Spleen (tissue), 11 donors: ENCODE results near the gene MAP1A. TPM values are rescaled to one million over a fixed set of nuclear protein-coding genes. Genes with fewer than 3 reads are reported as not detected.
A peak's percentile ranks its signal among the peaks of the same experiment; 100 is the strongest.
"Not testable (repeated sequence)": the region's sequence is repeated elsewhere in the genome, so short reads cannot be mapped to it uniquely, and the experiment has no call there.

Experiments
- DNase-seq: peaks from one replicate; pipeline ENCODE4 v3.0.0-alpha.2; 2020
- H3K27ac ChIP-seq, 8 donors: fragments of 200-600 bp; sonication (generic) in 7 of 8; 1 replicate in 4 of 8; 2 replicates in 4 of 8; pipeline versions ENCODE4 v1.5.0 to v1.8.0; 2016 to 2021; ENCODE audit warnings: inconsistent platforms in 4 of 8, mild to moderate bottlenecking in 4 of 8, moderate library complexity in 1 of 8
- H3K27me3 ChIP-seq, 7 donors: fragments of 200-600 bp; sonication (generic) in 6 of 7; replicated peaks in 1 of 7; 1 replicate in 4 of 7; 2 replicates in 3 of 7; pipeline versions ENCODE4 v1.5.0 to v1.8.0; 2016 to 2021; ENCODE audit warnings: inconsistent platforms in 3 of 7, mild to moderate bottlenecking in 1 of 7
- H3K36me3 ChIP-seq, 6 donors: fragments of 200-600 bp; sonication (generic) in 5 of 6; 1 replicate in 4 of 6; 2 replicates in 2 of 6; pipeline versions ENCODE4 v1.5.0 to v1.8.0; 2016 to 2021; ENCODE audit warnings: inconsistent platforms in 2 of 6
- H3K4me1 ChIP-seq, 6 donors: fragments of 200-600 bp; sonication (generic) in 5 of 6; 1 replicate in 3 of 6; 2 replicates in 3 of 6; pipeline versions ENCODE4 v1.5.0 to v1.8.0; 2016 to 2021; ENCODE audit warnings: inconsistent platforms in 3 of 6
- H3K4me3 ChIP-seq, 8 donors: fragments of 200-600 bp; sonication (generic) in 7 of 8; 1 replicate in 4 of 8; 2 replicates in 4 of 8; pipeline versions ENCODE4 v1.5.0 to v1.8.0; 2016 to 2021; ENCODE audit warnings: inconsistent platforms in 4 of 8, mild to moderate bottlenecking in 4 of 8, moderate library complexity in 2 of 8
- H3K9me3 ChIP-seq, 8 donors: fragments of 200-600 bp; sonication (generic) in 7 of 8; 1 replicate in 4 of 8; 2 replicates in 4 of 8; pipeline versions ENCODE4 v1.5.0 to v1.8.0; 2016 to 2021; ENCODE audit warnings: inconsistent platforms in 4 of 8
- POLR2A ChIP-seq, 3 donors: fragments of 450-650 bp; IDR thresholded peaks; one replicate each; pipeline ENCODE4 v1.5.1; 2017; ENCODE audit warnings: antibody characterized with exemption in 3 of 3, mild to moderate bottlenecking in 1 of 3
- POLR2AphosphoS5 ChIP-seq, 3 donors: sonication (generic); formaldehyde crosslinking; IDR thresholded peaks; one replicate each; pipeline ENCODE4 v1.5.1; 2017; ENCODE audit warnings: antibody characterized with exemption in 3 of 3
- WGBS, 5 donors: extraction: QIAGEN DNeasy Blood & Tissue Kit in 3 of 5; methylation state at CpG; one replicate each; pipeline versions ENCODE4 v1.1.5 to v1.1.7; 2013 to 2018; 5-methylcytosine and 5-hydroxymethylcytosine counted together
- intact Hi-C: fragments of 100-400 bp; cut with DNase I; formaldehyde crosslinking; loops from one replicate; pipeline ENCODE4 v1.15.0; 2023; ENCODE audit warnings: low total_unique reads
- polyA plus RNA-seq, 3 donors: library from polyadenylated mRNA; stranded (reverse); fragments of 200-250 nt; gene quantifications; one replicate each; pipeline ENCODE4 v1.2.1, GENCODE V29; 2013
- total RNA-seq, 7 donors: library from RNA; depleted of rRNA in 3 of 7; stranded (reverse); fragments of >200 nt in 3 of 7; fragmentation: NEBNext Ultra II Directional in 4 of 7; extraction: Animal tissue kit (Norgen Biotek cat#: 25700) in 4 of 7; gene quantifications; one replicate each; pipeline versions ENCODE4 v1.1.0 to v1.2.1, GENCODE V29; 2016 to 2021
- TF ChIP-seq, protein P1 (sequence below), 11 experiments: fragments of 200-600 bp in 7 of 11; fragments of 450-650 bp in 4 of 11; sonication (generic) in 4 of 11; IDR thresholded peaks in 8 of 11; conservative IDR thresholded peaks in 3 of 11; 1 replicate in 7 of 11; 2 replicates in 4 of 11; pipeline versions ENCODE4 v1.4.0 to v1.8.0; 2016 to 2021; ENCODE audit warnings: antibody characterized with exemption in 11 of 11, inconsistent platforms in 4 of 11, mild to moderate bottlenecking in 1 of 11
- donor health status: healthy with polysubstance abuse.
- donor health status: DM: no; HTN: no; CAD: no; lungs with moderate emphysema.
- donor health status: DM: no; HTN: no; CAD: no.
- donor health status: Bipolar disorder and iron deficiency.
- donor health status: healthy.
- donor health status: DM: no; HTN: no; CAD: no.
- donor health status: DM: yes; HTN: yes; CAD: no.

Gene MAP1A
- total and polyA plus RNA-seq, 10 donors = 0.15 to 5.4 (median 2.6) TPM

DNA sequence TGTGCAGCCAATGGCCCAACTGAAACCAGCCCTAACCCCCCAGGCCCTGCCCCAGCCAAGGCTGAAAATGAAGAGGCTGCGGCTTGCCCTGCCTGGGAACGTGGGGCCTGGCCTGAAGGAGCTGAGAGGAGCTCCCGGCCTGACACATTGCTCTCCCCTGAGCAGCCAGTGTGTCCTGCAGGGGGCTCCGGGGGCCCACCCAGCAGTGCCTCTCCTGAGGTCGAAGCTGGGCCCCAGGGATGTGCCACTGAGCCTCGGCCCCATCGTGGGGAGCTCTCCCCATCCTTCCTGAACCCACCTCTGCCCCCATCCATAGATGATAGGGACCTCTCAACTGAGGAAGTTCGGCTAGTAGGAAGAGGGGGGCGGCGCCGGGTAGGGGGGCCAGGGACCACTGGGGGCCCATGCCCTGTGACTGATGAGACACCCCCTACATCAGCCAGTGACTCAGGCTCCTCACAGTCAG, 11.2 kb downstream of the MAP1A start:
- Histone ChIP-seq H3K4me1 (no peaks in the 10 kb centered on the region), H3K9me3 (no peaks in the 10 kb centered on the region), H3K27me3 (no peaks in the 10 kb centered on the region), H3K36me3 (peaks cover 0 to 5% (median 0%) of the 10 kb centered on the region in 6 donors), H3K4me3 (no peak overlapping the region), H3K27ac (no peak overlapping the region)
- 80 to 93% (median 90%) methylated on average over 5 to 11 of the region's 11 CpGs; no CpG with 5 or more reads in 1 of the 5 donors for WGBS, 5 donors
- no peak for DNase-seq
- intact Hi-C loops = no loop called here
- no peak for TF ChIP-seq POLR2AphosphoS5 (IDR thresholded peaks at IDR 0.05)
- no peak for TF ChIP-seq POLR2A (IDR thresholded peaks at IDR 0.05)
- TF ChIP-seq, protein P1, sequence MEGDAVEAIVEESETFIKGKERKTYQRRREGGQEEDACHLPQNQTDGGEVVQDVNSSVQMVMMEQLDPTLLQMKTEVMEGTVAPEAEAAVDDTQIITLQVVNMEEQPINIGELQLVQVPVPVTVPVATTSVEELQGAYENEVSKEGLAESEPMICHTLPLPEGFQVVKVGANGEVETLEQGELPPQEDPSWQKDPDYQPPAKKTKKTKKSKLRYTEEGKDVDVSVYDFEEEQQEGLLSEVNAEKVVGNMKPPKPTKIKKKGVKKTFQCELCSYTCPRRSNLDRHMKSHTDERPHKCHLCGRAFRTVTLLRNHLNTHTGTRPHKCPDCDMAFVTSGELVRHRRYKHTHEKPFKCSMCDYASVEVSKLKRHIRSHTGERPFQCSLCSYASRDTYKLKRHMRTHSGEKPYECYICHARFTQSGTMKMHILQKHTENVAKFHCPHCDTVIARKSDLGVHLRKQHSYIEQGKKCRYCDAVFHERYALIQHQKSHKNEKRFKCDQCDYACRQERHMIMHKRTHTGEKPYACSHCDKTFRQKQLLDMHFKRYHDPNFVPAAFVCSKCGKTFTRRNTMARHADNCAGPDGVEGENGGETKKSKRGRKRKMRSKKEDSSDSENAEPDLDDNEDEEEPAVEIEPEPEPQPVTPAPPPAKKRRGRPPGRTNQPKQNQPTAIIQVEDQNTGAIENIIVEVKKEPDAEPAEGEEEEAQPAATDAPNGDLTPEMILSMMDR (IDR thresholded peaks at IDR 0.05 in 8 of 11, conservative IDR thresholded peaks at IDR 0.05 in 3 of 11) = no peak

DNA sequence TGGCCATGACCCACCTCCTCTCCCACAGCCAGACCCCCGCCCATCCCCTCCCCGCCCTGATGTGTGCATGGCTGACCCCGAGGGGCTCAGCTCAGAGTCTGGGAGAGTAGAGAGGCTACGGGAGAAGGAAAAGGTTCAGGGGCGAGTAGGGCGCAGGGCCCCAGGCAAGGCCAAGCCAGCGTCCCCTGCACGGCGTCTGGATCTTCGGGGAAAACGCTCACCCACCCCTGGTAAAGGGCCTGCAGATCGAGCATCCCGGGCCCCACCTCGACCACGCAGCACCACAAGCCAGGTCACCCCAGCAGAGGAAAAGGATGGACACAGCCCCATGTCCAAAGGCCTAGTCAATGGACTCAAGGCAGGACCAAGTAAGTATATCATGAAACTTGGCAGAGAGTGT, 11.7 kb downstream of the MAP1A start:
- TF ChIP-seq, protein P1 (IDR thresholded peaks at IDR 0.05 in 8 of 11, conservative IDR thresholded peaks at IDR 0.05 in 3 of 11) = no peak
- no peak for TF ChIP-seq POLR2AphosphoS5 (IDR thresholded peaks at IDR 0.05)
- no peak for TF ChIP-seq POLR2A (IDR thresholded peaks at IDR 0.05)
- Histone ChIP-seq H3K27ac (no peak overlapping the region), H3K9me3 (no peaks in the 10 kb centered on the region), H3K4me1 (no peaks in the 10 kb centered on the region), H3K36me3 (peaks cover 0 to 7% (median 4%) of the 10 kb centered on the region in 6 donors), H3K27me3 (no peaks in the 10 kb centered on the region), H3K4me3 (no peak overlapping the region)
- intact Hi-C loops = no loop called here
- no peak for DNase-seq
- WGBS, 5 donors = 91 to 95% (median 94%) methylated on average over 15 of the region's 15 CpGs

DNA sequence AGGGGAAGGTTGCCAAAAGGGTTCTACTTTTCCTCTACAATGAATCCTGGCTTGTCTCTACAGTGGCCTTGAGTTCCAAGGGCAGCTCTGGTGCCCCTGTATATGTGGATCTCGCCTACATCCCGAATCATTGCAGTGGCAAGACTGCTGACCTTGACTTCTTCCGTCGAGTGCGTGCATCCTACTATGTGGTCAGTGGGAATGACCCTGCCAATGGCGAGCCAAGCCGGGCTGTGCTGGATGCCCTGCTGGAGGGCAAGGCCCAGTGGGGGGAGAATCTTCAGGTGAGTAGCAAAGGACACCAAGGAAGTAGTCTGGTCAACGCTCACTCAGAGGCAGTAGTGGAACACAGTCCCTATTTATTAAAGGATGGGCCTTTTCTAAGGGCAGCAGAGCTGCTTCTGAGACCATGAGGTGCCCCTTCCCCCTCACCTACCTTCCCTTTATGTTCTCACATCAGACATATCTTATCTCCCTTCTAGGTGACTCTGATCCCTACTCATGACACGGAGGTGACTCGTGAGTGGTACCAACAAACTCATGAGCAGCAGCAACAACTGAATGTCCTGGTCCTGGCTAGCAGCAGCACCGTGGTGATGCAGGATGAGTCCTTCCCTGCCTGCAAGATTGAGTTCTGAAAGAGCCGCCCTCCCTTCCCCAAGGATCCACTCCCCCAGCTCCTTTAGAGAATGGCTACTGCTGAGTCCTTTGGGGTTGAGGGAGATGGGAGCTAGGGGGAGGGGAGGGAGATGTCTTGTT, 12.4 kb downstream of the MAP1A start:
- DNase-seq = peak; percentile 14
- H3K4me1 ChIP-seq = no peaks in the 10 kb centered on the region
- intact Hi-C loops = no loop called here
- no peaks in the 10 kb centered on the region for H3K27me3 ChIP-seq
- H3K9me3 ChIP-seq = no peaks in the 10 kb centered on the region
- TF ChIP-seq, protein P1 (IDR thresholded peaks at IDR 0.05 in 8 of 11, conservative IDR thresholded peaks at IDR 0.05 in 3 of 11) = no peak
- no peak for TF ChIP-seq POLR2A (IDR thresholded peaks at IDR 0.05)
- no peak for TF ChIP-seq POLR2AphosphoS5 (IDR thresholded peaks at IDR 0.05)
- H3K36me3 ChIP-seq = peaks cover 0 to 13% (median 8%) of the 10 kb centered on the region in 6 donors
- H3K27ac ChIP-seq = no peak overlapping the region
- no peak overlapping the region for H3K4me3 ChIP-seq
- WGBS, 5 donors = 66 to 91% (median 81%) methylated on average over 10 to 12 of the region's 12 CpGs

DNA sequence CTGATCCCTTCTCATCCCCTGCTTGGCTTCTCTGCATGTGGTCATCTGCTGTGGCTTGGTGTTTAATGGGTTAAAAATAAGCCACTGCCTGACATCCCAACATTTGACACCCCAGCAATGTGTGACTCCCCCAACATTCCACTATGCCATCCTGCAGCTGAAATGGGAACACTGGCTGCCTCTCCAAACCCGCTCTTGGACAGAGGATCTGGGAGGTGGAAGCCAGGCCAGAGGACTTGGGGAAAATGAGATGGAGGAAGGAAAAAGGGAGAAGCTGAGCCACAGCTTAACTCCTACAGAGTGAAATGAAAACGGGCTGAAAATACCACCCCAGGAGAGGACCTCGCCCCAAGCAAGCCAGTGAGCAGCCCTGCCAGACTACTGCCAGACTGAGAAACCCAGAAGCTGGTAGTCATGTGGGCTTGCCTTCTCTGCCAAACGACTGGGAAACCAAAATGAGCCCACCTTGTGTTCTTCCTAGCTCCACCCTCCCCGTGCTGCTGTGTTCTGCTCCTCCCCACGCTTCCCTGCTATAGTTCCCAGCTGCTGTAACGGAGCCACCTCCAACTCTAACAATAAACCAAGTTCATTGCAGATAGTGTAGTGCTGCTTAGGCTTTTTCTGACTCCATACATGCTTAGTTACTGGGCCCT, 13.7 kb downstream of the MAP1A start:
- no peak for DNase-seq
- H3K4me3 ChIP-seq = no peak overlapping the region
- no peak overlapping the region for H3K27ac ChIP-seq
- TF ChIP-seq, protein P1 (IDR thresholded peaks at IDR 0.05 in 8 of 11, conservative IDR thresholded peaks at IDR 0.05 in 3 of 11) = no peak
- TF ChIP-seq POLR2AphosphoS5 (IDR thresholded peaks at IDR 0.05) = no peak
- TF ChIP-seq POLR2A (IDR thresholded peaks at IDR 0.05) = no peak
- no peaks in the 10 kb centered on the region for H3K27me3 ChIP-seq
- H3K36me3 ChIP-seq = peaks cover 0 to 23% (median 13%) of the 10 kb centered on the region in 6 donors
- H3K4me1 ChIP-seq = no peaks in the 10 kb centered on the region
- intact Hi-C loops = no loop called here
- 45 to 64% (median 60%) methylated on average over 7 of the region's 7 CpGs for WGBS, 5 donors
- H3K9me3 ChIP-seq = no peaks in the 10 kb centered on the region

DNA sequence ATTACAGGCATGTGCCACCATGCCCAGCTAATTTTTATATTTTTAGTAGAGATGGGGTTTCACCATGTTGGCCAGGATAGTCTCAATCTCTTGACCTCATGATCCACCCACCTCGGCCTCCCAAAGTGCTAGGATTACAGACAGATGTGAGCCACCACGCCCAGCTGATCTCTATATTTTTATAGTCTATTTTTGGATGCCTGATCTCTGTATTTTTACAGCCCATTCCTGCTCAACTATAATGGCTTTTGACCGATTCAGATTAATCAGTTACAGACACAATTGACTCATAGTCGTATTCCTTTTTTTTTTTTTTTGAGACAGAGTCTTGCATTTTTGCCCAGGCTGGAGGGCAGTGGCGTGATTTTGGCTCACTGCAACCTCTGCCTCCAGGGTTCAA, 15.4 kb downstream of the MAP1A start:
- H3K27ac ChIP-seq, intact Hi-C loops, H3K9me3 ChIP-seq, H3K27me3 ChIP-seq, H3K4me1 ChIP-seq, DNase-seq, H3K4me3 ChIP-seq: not testable (repeated sequence)
- H3K36me3 ChIP-seq = peaks cover 0 to 27% (median 13%) of the 10 kb centered on the region in 6 donors
- 85 to 97% (median 89%) methylated on average over 5 of the region's 5 CpGs for WGBS, 5 donors
